CD4-positive, alpha-beta T cell (primary cell): ENCODE results near the gene RNF41. TPM values are rescaled to one million over a fixed set of nuclear protein-coding genes. Genes with fewer than 3 reads are reported as not detected.

Experiments used
- ATAC-seq: fragments of 200-7000 bp; cut with Tn5 transposase; one replicate; pipeline ENCODE4 v1.10.0; 2022; ENCODE audit warnings: mild to moderate bottlenecking; ENCODE audit not compliant: poor library complexity
- CTCF ChIA-PET: fragments of 350-600 bp; sonication (Branson Sonifier 250); formaldehyde crosslinking; loops from one replicate; lab custom pipeline; 2021; ENCODE audit warnings: antibody characterized with exemption, inconsistent platforms; lab: Charles Lee
- POLR2A ChIA-PET: fragments of 350-600 bp; sonication (Branson Sonifier 250); formaldehyde crosslinking; loops from one replicate; lab custom pipeline; 2021; ENCODE audit warnings: antibody characterized with exemption, inconsistent platforms; lab: Charles Lee
- DNase-seq, 14 experiments: peaks; one replicate each; pipeline ENCODE4 v3.0.0-alpha.2; 2013 to 2020; ENCODE audit warnings: mixed read lengths in 2 of 14
- H3K27ac ChIP-seq, 2 donors: one replicate each; pipeline versions ENCODE4 v1.5.1 to v1.7.0; 2013; ENCODE audit warnings: low read length in 2 of 2, low read depth in 1 of 2, mild to moderate bottlenecking in 1 of 2
- H3K27me3 ChIP-seq, 2 experiments: 1 replicate in 1 of 2; 2 replicates in 1 of 2; pipeline versions ENCODE4 v1.6.1 to v1.7.0; 2013; ENCODE audit warnings: low read length in 2 of 2, control low read depth in 1 of 2, mild to moderate bottlenecking in 1 of 2, moderate library complexity in 1 of 2; ENCODE audit not compliant: insufficient read depth in 2 of 2, control insufficient read depth in 1 of 2
- H3K36me3 ChIP-seq: one replicate; pipeline ENCODE4 v1.6.1; 2013; ENCODE audit warnings: low read length, control low read depth; ENCODE audit not compliant: insufficient read depth
- H3K4me1 ChIP-seq: one replicate; pipeline ENCODE4 v1.6.1; 2013; ENCODE audit warnings: low read length, control low read depth; ENCODE audit not compliant: insufficient read depth
- H3K4me3 ChIP-seq: one replicate; pipeline ENCODE4 v1.5.1; 2013; ENCODE audit warnings: mild to moderate bottlenecking, low read length, moderate library complexity
- H3K9me3 ChIP-seq, 2 experiments: 1 replicate in 1 of 2; 2 replicates in 1 of 2; pipeline versions ENCODE4 v1.6.1 to v1.7.0; 2013; ENCODE audit warnings: low read length in 2 of 2, mild to moderate bottlenecking in 2 of 2, control low read depth in 1 of 2, moderate library complexity in 1 of 2; ENCODE audit not compliant: control insufficient read depth in 1 of 2, insufficient read depth in 1 of 2
- H3K27ac Mint-ChIP-seq: one replicate; pipeline ENCODE4 v1.8.0; 2020; ENCODE audit warnings: mixed read lengths
- H3K27me3 Mint-ChIP-seq: one replicate; pipeline ENCODE4 v1.8.0; 2021; ENCODE audit warnings: mixed read lengths
- H3K36me3 Mint-ChIP-seq: one replicate; pipeline ENCODE4 v1.8.0; 2021; ENCODE audit warnings: low read depth, mixed read lengths
- H3K4me1 Mint-ChIP-seq: one replicate; pipeline ENCODE4 v1.8.0; 2021; ENCODE audit warnings: low read depth, mixed read lengths
- H3K4me3 Mint-ChIP-seq: one replicate; pipeline ENCODE4 v1.8.0; 2020; ENCODE audit warnings: mild to moderate bottlenecking, mixed read lengths
- H3K9me3 Mint-ChIP-seq: one replicate; pipeline ENCODE4 v1.8.0; 2020; ENCODE audit warnings: mixed read lengths
- intact Hi-C, 2 experiments: fragments of 100-400 bp; cut with DNase I in 1 of 2; cut with micrococcal nuclease in 1 of 2; formaldehyde crosslinking; loops; one replicate each; pipeline versions ENCODE4 v1.15.1 to v1.9.0; 2023 to 2025; cut with DNase I, micrococcal nuclease
- total RNA-seq, 174 experiments: library from RNA in 2 of 174; stranded (reverse) in 2 of 174; gene quantifications; one replicate each; pipeline ENCODE4 v1.2.3 and lab custom pipeline; 2021 to 2026
- TF ChIP-seq, protein P1 (sequence below): fragments of 200-600 bp; IDR thresholded peaks from one replicate; pipeline ENCODE4 v1.8.0; 2022; ENCODE audit warnings: antibody characterized with exemption, mild to moderate bottlenecking

Gene RNF41
- total RNA-seq, 2 experiments from 2014 or later, result 28.0 to 32.4 TPM

DNA sequence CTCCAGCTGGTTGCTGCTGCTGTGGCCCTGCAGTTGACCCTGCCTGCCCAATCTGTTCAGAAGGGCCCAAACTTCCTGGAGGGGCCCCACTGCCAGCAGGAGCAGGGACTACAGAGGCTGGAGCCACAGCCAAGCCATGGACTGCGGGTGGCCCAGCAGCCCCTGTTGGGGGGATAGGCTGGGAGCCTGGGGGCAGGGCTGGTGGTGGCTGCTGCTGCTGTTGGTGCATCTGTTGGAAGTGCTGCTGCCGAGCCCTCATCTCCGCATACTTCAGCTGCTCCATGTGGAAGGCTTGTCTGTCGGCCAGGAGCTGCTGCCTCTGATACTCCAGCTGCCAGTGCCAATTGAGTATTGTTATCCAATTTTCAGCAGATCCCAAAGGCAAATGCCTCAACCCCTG, 56.4 kb downstream of the RNF41 start:
- Mint-ChIP-seq H3K4me1 (peaks cover 11% of the 10 kb centered on the region), H3K9me3 (no peaks in the 10 kb centered on the region), H3K4me3 (no peak overlapping the region), H3K27ac (peak overlapping the region; percentile 24), H3K36me3 (peaks cover 85% of the 10 kb centered on the region), H3K27me3 (no peaks in the 10 kb centered on the region)
- H3K27ac ChIP-seq, result no peak overlapping the region
- ChIA-PET POLR2A (interaction anchor here (0.8 to 1.1 kb wide), 4 partner anchors 10 to 38 kb away, joined by 3 to 5 read pairs (median 4); partner anchors contain the start of gene SMARCC2), CTCF (interaction anchor here (1.7 kb wide), 1 partner anchor 24 kb away, joined by 5 read pairs; the partner anchor contains the start of gene SMARCC2)
- H3K4me1 ChIP-seq, result peaks cover 21% of the 10 kb centered on the region
- H3K9me3 ChIP-seq, result no peaks in the 10 kb centered on the region
- ATAC-seq, result no peak
- no peaks in the 10 kb centered on the region for H3K27me3 ChIP-seq
- intact Hi-C loops, result no loop called here
- no peak for DNase-seq
- no peak overlapping the region for H3K4me3 ChIP-seq
- TF ChIP-seq, protein P1, sequence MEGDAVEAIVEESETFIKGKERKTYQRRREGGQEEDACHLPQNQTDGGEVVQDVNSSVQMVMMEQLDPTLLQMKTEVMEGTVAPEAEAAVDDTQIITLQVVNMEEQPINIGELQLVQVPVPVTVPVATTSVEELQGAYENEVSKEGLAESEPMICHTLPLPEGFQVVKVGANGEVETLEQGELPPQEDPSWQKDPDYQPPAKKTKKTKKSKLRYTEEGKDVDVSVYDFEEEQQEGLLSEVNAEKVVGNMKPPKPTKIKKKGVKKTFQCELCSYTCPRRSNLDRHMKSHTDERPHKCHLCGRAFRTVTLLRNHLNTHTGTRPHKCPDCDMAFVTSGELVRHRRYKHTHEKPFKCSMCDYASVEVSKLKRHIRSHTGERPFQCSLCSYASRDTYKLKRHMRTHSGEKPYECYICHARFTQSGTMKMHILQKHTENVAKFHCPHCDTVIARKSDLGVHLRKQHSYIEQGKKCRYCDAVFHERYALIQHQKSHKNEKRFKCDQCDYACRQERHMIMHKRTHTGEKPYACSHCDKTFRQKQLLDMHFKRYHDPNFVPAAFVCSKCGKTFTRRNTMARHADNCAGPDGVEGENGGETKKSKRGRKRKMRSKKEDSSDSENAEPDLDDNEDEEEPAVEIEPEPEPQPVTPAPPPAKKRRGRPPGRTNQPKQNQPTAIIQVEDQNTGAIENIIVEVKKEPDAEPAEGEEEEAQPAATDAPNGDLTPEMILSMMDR, result no peak
- peaks cover 96% of the 10 kb centered on the region for H3K36me3 ChIP-seq

DNA sequence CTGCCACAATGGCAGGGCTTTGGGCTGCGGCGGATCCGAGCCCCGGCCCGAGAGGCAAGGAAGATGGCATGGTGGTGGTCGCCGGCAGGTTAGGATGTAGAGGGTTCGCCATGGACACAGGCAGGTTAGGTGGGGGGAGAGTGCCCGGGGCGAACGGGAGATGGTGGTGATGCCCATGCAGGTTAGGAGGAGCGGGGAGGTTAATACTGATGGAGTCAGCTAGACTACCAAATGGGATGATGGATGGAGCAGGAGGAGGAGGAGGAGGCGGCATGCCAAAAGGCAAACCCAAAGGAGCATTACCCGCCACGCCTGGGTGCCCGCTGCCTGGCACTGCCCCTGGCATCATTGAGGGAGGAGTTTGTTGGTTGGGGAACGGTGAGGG, 57.4 kb downstream of the RNF41 start:
- Histone ChIP-seq H3K36me3 (peaks cover 96% of the 10 kb centered on the region), H3K27ac (no peak overlapping the region), H3K4me1 (peaks cover 31% of the 10 kb centered on the region), H3K27me3 (no peaks in the 10 kb centered on the region), H3K9me3 (no peaks in the 10 kb centered on the region), H3K4me3 (no peak overlapping the region)
- no peaks in the 10 kb centered on the region for H3K27me3 Mint-ChIP-seq
- TF ChIP-seq, protein P1, result no peak
- CTCF ChIA-PET, result interaction anchor here (1.7 kb wide), 1 partner anchor 25 kb away, joined by 5 read pairs; the partner anchor contains the start of gene SMARCC2
- peaks cover 85% of the 10 kb centered on the region for H3K36me3 Mint-ChIP-seq
- POLR2A ChIA-PET, result interaction anchor here (0.7 to 6.7 kb wide), 4 partner anchors 9 to 38 kb away, joined by 3 to 89 read pairs (median 34); partner anchors contain the start of genes ESYT1 and SMARCC2
- peaks cover 21% of the 10 kb centered on the region for H3K4me1 Mint-ChIP-seq
- intact Hi-C loops, result no loop called here
- H3K9me3 Mint-ChIP-seq, result no peaks in the 10 kb centered on the region
- ATAC-seq (no peak), DNase-seq (no peak)
- H3K4me3 Mint-ChIP-seq, result no peak overlapping the region
- H3K27ac Mint-ChIP-seq, result peak overlapping the region; percentile 55

DNA sequence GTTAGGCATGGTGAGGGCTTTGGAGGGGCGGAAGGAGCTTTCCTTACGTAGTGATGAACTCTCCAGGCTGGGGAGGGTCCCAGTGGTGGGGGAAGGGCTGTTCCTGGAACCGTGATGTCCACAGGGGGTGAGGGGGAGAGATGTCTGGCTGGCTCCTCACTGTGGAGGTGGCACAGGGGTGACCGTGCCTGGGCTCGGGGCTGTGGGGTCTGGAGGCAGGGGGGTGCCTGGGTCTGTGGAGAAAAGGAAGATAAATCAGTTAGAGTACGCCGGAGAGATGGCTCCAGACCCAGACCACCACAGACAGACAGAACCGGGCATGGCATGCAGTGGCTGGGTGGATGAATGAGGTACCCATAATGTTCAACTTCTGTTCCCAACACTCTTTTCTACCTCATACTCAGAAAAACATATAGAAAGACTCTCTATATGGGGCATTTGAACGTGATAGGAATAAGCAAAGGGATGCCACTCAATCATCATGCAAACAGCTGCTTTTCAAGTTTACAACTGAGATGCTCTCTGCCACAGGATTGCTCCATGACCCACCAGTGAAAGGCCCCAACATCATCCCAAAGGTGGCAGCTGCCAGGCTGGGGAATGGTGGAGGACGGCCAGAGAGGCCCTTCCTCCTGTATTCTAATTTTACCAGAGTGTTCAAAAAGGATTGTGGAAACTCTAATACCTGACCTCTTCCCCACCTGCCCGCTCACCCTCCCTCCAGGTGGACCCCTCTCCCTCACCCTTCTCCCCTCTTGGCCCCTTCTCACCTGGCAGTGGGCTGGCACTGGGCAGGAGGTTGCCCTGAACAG, 58.0 kb downstream of the RNF41 start:
- ChIA-PET POLR2A (interaction anchor here (0.6 to 6.7 kb wide), 11 partner anchors 12 to 472 kb away, joined by 3 to 89 read pairs (median 5); partner anchors contain the start of genes ESYT1, MYL6B, RNF41 and SMARCC2), CTCF (interaction anchor here (0.8 to 5.3 kb wide), 3 partner anchors 12 to 38 kb away, joined by 3 to 42 read pairs (median 7); partner anchors contain the start of genes MYL6B and SMARCC2)
- peaks cover 27% of the 10 kb centered on the region for H3K4me1 Mint-ChIP-seq
- H3K9me3 Mint-ChIP-seq, result no peaks in the 10 kb centered on the region
- no peaks in the 10 kb centered on the region for H3K27me3 Mint-ChIP-seq
- Histone ChIP-seq H3K36me3 (peaks cover 94% of the 10 kb centered on the region), H3K9me3 (no peaks in the 10 kb centered on the region), H3K4me1 (peaks cover 37% of the 10 kb centered on the region), H3K27me3 (no peaks in the 10 kb centered on the region), H3K27ac (no peak overlapping the region), H3K4me3 (no peak overlapping the region)
- intact Hi-C loops, result no loop called here
- no peak for ATAC-seq
- TF ChIP-seq, protein P1, result no peak
- H3K27ac Mint-ChIP-seq, result peak overlapping the region; percentile 71
- peak overlapping the region; percentile 20 for H3K4me3 Mint-ChIP-seq
- DNase-seq, result no peak
- H3K36me3 Mint-ChIP-seq, result peaks cover 86% of the 10 kb centered on the region
